H9 (cell line): ENCODE results near the gene HOXC12. TPM values are rescaled to one million over a fixed set of nuclear protein-coding genes. Genes with fewer than 3 reads are reported as not detected.

Experiments used
- DNase-seq: peaks from one replicate; pipeline ENCODE4 v3.0.0-alpha.2; 2017
- H2AFZ ChIP-seq: one replicate; pipeline ENCODE4 v1.6.1; 2013; ENCODE audit warnings: mild to moderate bottlenecking, low read length, control low read depth, moderate library complexity
- H2AK5ac ChIP-seq: 2 replicates; pipeline ENCODE4 v1.6.1; 2013; ENCODE audit warnings: low read length, control low read depth, mixed read lengths; ENCODE audit not compliant: insufficient read length
- H2BK120ac ChIP-seq: one replicate; pipeline ENCODE4 v1.6.1; 2013; ENCODE audit warnings: low read depth, mild to moderate bottlenecking, low read length, control low read depth, inconsistent platforms; ENCODE audit not compliant: poor library complexity, severe bottlenecking
- H2BK12ac ChIP-seq: 2 replicates; pipeline ENCODE4 v1.6.1; 2013; ENCODE audit warnings: low read length, control low read depth, mixed read lengths, low read depth; ENCODE audit not compliant: insufficient read length
- H2BK15ac ChIP-seq: 2 replicates; pipeline ENCODE4 v1.6.1; 2013; ENCODE audit warnings: low read depth, low read length, control low read depth
- H2BK20ac ChIP-seq: one replicate; pipeline ENCODE4 v1.6.1; 2013; ENCODE audit warnings: low read depth, mild to moderate bottlenecking, low read length, control low read depth, inconsistent platforms; ENCODE audit not compliant: poor library complexity, severe bottlenecking
- H2BK5ac ChIP-seq: 2 replicates; pipeline ENCODE4 v1.6.1; 2013; ENCODE audit warnings: low read length, control low read depth, mixed read lengths; ENCODE audit not compliant: insufficient read length
- H3K14ac ChIP-seq: 2 replicates; pipeline ENCODE4 v1.6.1; 2013; ENCODE audit warnings: low read length, control low read depth; ENCODE audit not compliant: insufficient read depth
- H3K18ac ChIP-seq: 2 replicates; pipeline ENCODE4 v1.6.1; 2013; ENCODE audit warnings: low read depth, mild to moderate bottlenecking, mixed read lengths, low read length, control low read depth; ENCODE audit not compliant: insufficient read length
- H3K23ac ChIP-seq: 2 replicates; pipeline ENCODE4 v1.6.1; 2013; ENCODE audit warnings: low read length, control low read depth, mixed read lengths, low read depth; ENCODE audit not compliant: insufficient read length
- H3K23me2 ChIP-seq: 2 replicates; pipeline ENCODE4 v1.6.1; 2013; ENCODE audit warnings: low read depth, mild to moderate bottlenecking, mixed read lengths, low read length, control low read depth; ENCODE audit not compliant: insufficient read length, poor library complexity, severe bottlenecking
- H3K27ac ChIP-seq: 2 replicates; pipeline ENCODE4 v1.5.1; 2013; ENCODE audit warnings: low read length, control low read depth, mixed read lengths, low read depth; ENCODE audit not compliant: insufficient read length
- H3K27me3 ChIP-seq: 2 replicates; pipeline ENCODE4 v1.6.1; 2013; ENCODE audit warnings: low read length, control low read depth, inconsistent platforms; ENCODE audit not compliant: insufficient read depth
- H3K4ac ChIP-seq: 2 replicates; pipeline ENCODE4 v1.6.1; 2013; ENCODE audit warnings: low read depth, mild to moderate bottlenecking, control low read depth, inconsistent platforms, low read length, moderate library complexity
- H3K4me1 ChIP-seq: 2 replicates; pipeline ENCODE4 v1.6.1; 2013; ENCODE audit warnings: low read length, control low read depth, inconsistent platforms; ENCODE audit not compliant: insufficient read depth
- H3K4me2 ChIP-seq: 2 replicates; pipeline ENCODE4 v1.6.1; 2013; ENCODE audit warnings: low read length, control low read depth, mixed read lengths; ENCODE audit not compliant: insufficient read length, insufficient read depth
- H3K56ac ChIP-seq: 2 replicates; pipeline ENCODE4 v1.6.1; 2013; ENCODE audit warnings: low read depth, mild to moderate bottlenecking, mixed read lengths, low read length, control low read depth; ENCODE audit not compliant: insufficient read length
- H3K79me1 ChIP-seq: 2 replicates; pipeline ENCODE4 v1.6.1; 2013; ENCODE audit warnings: low read depth, mild to moderate bottlenecking, moderate library complexity, low read length, control low read depth, inconsistent platforms; ENCODE audit not compliant: insufficient read depth, poor library complexity, severe bottlenecking
- H3K79me2 ChIP-seq: 2 replicates; pipeline ENCODE4 v1.6.1; 2013; ENCODE audit warnings: low read length, control low read depth, inconsistent platforms; ENCODE audit not compliant: insufficient read depth
- H3K9ac ChIP-seq: 2 replicates; pipeline ENCODE4 v1.6.1; 2013; ENCODE audit warnings: low read length, control low read depth, mixed read lengths; ENCODE audit not compliant: insufficient read length; ENCODE audit errors: extremely low read depth
- H3K9me3 ChIP-seq: one replicate; pipeline ENCODE4 v1.6.1; 2013; ENCODE audit warnings: low read depth, low read length, inconsistent platforms; ENCODE audit not compliant: control insufficient read depth
- H3T11ph ChIP-seq: one replicate; pipeline ENCODE4 v1.6.1; 2013; ENCODE audit warnings: mild to moderate bottlenecking, low read length, control low read depth, inconsistent platforms
- H4K20me1 ChIP-seq: one replicate; pipeline ENCODE4 v1.6.1; 2013; ENCODE audit not compliant: control insufficient read depth, insufficient read length, insufficient read depth
- H4K5ac ChIP-seq: 2 replicates; pipeline ENCODE4 v1.6.1; 2013; ENCODE audit warnings: low read depth, mild to moderate bottlenecking, mixed read lengths, low read length, control low read depth; ENCODE audit not compliant: insufficient read length
- H4K8ac ChIP-seq: replicated peaks from 2 replicates; pipeline ENCODE4 v1.6.1; 2013; ENCODE audit warnings: low read length, control low read depth, mixed read lengths, low read depth; ENCODE audit not compliant: insufficient read length
- H4K91ac ChIP-seq: 2 replicates; pipeline ENCODE4 v1.6.1; 2013; ENCODE audit warnings: low read depth, mild to moderate bottlenecking, moderate library complexity, mixed read lengths, low read length, control low read depth; ENCODE audit not compliant: insufficient read length
- H3K27ac Mint-ChIP-seq, 3 experiments: 2 replicates in 2 of 3; 3 replicates in 1 of 3; pipeline ENCODE4 v1.8.0; 2020 to 2021; ENCODE audit warnings: mixed read lengths in 3 of 3, mild to moderate bottlenecking in 1 of 3, moderate library complexity in 1 of 3
- H3K27me3 Mint-ChIP-seq: 2 replicates; pipeline ENCODE4 v1.8.0; 2021; ENCODE audit warnings: low read depth, mild to moderate bottlenecking, moderate library complexity, mixed read lengths
- H3K36me3 Mint-ChIP-seq, 3 experiments: 2 replicates in 2 of 3; 3 replicates in 1 of 3; pipeline ENCODE4 v1.8.0; 2020 to 2021; ENCODE audit warnings: low read depth in 3 of 3, mixed read lengths in 3 of 3; ENCODE audit not compliant: insufficient read depth in 1 of 3
- H3K4me1 Mint-ChIP-seq, 2 experiments: 2 replicates each; pipeline ENCODE4 v1.8.0; 2020; ENCODE audit warnings: mixed read lengths in 2 of 2
- H3K4me3 Mint-ChIP-seq, 2 experiments: 2 replicates in 1 of 2; 3 replicates in 1 of 2; pipeline ENCODE4 v1.8.0; 2020 to 2021; ENCODE audit warnings: mild to moderate bottlenecking in 2 of 2, mixed read lengths in 2 of 2, moderate library complexity in 1 of 2
- H3K9me3 Mint-ChIP-seq, 2 experiments: 2 replicates in 1 of 2; 3 replicates in 1 of 2; pipeline ENCODE4 v1.8.0; 2020; ENCODE audit warnings: mild to moderate bottlenecking in 2 of 2, mixed read lengths in 2 of 2, moderate library complexity in 1 of 2
- WGBS: extraction: QIAGEN DNeasy Blood & Tissue Kit; methylation state at CpG from one replicate; pipeline ENCODE4 v1.1.7; 2013; ENCODE audit warnings: missing lambda C conversion rate, low lambda C conversion rate, mixed read lengths; ENCODE audit not compliant: insufficient read length; ENCODE audit errors: extremely low coverage; 5-methylcytosine and 5-hydroxymethylcytosine counted together
- total RNA-seq: library from RNA; stranded (reverse); gene quantifications from 2 replicates; pipeline ENCODE4 v1.2.1, GENCODE V29; 2021
- TF ChIP-seq, protein P1 (sequence below): fragments of 200-600 bp; sonication (generic); conservative IDR thresholded peaks from 3 replicates; pipeline ENCODE4 v1.8.0; 2021; ENCODE audit warnings: antibody characterized with exemption, mild to moderate bottlenecking

The HOXC12 gene
- total RNA-seq, 1 experiment from 2014 or later: not detected

DNA sequence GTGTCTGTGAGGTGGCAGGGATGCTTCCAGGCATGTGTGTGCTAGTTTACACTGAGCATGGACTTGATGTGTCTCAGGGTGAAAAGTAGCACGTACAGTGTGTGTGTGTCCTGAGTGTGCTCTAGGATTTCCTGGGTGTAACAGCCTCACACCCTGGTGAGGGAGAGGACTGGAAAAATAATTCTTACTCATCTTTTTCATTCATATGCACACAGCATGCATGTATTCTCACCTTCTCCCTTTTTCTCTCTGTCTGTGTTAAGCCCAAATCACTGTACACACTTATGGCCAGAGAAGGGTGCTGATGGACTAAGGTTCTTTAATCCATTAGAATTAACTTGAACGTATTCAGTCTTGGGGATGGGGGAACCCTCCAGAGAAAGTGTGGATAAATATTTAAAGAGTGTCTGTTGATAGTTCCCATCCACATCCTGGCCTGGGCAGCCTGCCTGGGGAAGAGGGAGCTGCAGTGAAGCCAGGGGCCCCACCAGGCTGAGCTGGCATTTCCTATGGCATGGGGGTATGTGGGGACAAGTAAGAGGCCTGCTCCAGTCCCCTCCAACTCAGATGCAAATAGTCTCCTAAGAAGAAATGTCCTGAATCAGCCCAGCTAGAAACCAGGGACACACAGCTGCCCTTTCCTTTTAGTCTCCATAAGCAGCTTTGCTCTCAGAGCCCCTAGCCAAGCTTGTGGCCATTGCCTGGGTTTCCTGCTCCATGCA lies 53.0 kb downstream of the HOXC12 start:
- H2BK15ac ChIP-seq: no peak overlapping the region
- Mint-ChIP-seq H3K27me3 (peaks cover 100% of the 10 kb centered on the region), H3K4me1 (peaks cover 7 to 35% of the 10 kb centered on the region in 2 experiments), H3K27ac (no peak overlapping the region), H3K36me3 (no peaks in the 10 kb centered on the region), H3K9me3 (peaks cover 2 to 8% of the 10 kb centered on the region in 2 experiments; a peak in 2 of 5 replicates), H3K4me3 (no peak overlapping the region)
- no peak overlapping the region for H3K9ac ChIP-seq
- H3K4me1 ChIP-seq: no peaks in the 10 kb centered on the region
- no peaks in the 10 kb centered on the region for H3K79me2 ChIP-seq
- H3K4ac ChIP-seq: no peak overlapping the region
- no peak overlapping the region for H3K18ac ChIP-seq
- H3T11ph ChIP-seq: no peak overlapping the region
- no peak overlapping the region for H3K56ac ChIP-seq
- no peak overlapping the region for H4K91ac ChIP-seq
- no peaks in the 10 kb centered on the region for H4K20me1 ChIP-seq
- H3K4me2 ChIP-seq: no peak overlapping the region
- no peak overlapping the region for H2BK5ac ChIP-seq
- no peak overlapping the region for H4K8ac ChIP-seq
- H3K27me3 ChIP-seq: peaks cover 94% of the 10 kb centered on the region
- WGBS: no CpG with 5 or more reads among the region's 2 CpGs
- H4K5ac ChIP-seq: no peak overlapping the region
- no peak for DNase-seq
- TF ChIP-seq, protein P1, sequence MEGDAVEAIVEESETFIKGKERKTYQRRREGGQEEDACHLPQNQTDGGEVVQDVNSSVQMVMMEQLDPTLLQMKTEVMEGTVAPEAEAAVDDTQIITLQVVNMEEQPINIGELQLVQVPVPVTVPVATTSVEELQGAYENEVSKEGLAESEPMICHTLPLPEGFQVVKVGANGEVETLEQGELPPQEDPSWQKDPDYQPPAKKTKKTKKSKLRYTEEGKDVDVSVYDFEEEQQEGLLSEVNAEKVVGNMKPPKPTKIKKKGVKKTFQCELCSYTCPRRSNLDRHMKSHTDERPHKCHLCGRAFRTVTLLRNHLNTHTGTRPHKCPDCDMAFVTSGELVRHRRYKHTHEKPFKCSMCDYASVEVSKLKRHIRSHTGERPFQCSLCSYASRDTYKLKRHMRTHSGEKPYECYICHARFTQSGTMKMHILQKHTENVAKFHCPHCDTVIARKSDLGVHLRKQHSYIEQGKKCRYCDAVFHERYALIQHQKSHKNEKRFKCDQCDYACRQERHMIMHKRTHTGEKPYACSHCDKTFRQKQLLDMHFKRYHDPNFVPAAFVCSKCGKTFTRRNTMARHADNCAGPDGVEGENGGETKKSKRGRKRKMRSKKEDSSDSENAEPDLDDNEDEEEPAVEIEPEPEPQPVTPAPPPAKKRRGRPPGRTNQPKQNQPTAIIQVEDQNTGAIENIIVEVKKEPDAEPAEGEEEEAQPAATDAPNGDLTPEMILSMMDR: no peak
- no peak overlapping the region for H3K27ac ChIP-seq
- H3K23me2 ChIP-seq: no peaks in the 10 kb centered on the region
- H2BK20ac ChIP-seq: no peak overlapping the region
- no peaks in the 10 kb centered on the region for H3K79me1 ChIP-seq
- H3K9me3 ChIP-seq: no peaks in the 10 kb centered on the region
- H2AK5ac ChIP-seq: no peak overlapping the region
- no peak overlapping the region for H2BK120ac ChIP-seq
- H2BK12ac ChIP-seq: no peak overlapping the region
- H2AFZ ChIP-seq: no peak overlapping the region
- H3K14ac ChIP-seq: no peak overlapping the region
- no peak overlapping the region for H3K23ac ChIP-seq
